ENCODE measurements around the gene ROPN1. TPM values are rescaled to one million over a fixed set of nuclear protein-coding genes. Genes with fewer than 3 reads are reported as not detected.
"Not testable (repeated sequence)": the region's sequence is repeated elsewhere in the genome, so short reads cannot be mapped to it uniquely, and the experiment has no call there.

Gene ROPN1
- total RNA-seq, 1 donor from 2014 or later = not detected

DNA sequence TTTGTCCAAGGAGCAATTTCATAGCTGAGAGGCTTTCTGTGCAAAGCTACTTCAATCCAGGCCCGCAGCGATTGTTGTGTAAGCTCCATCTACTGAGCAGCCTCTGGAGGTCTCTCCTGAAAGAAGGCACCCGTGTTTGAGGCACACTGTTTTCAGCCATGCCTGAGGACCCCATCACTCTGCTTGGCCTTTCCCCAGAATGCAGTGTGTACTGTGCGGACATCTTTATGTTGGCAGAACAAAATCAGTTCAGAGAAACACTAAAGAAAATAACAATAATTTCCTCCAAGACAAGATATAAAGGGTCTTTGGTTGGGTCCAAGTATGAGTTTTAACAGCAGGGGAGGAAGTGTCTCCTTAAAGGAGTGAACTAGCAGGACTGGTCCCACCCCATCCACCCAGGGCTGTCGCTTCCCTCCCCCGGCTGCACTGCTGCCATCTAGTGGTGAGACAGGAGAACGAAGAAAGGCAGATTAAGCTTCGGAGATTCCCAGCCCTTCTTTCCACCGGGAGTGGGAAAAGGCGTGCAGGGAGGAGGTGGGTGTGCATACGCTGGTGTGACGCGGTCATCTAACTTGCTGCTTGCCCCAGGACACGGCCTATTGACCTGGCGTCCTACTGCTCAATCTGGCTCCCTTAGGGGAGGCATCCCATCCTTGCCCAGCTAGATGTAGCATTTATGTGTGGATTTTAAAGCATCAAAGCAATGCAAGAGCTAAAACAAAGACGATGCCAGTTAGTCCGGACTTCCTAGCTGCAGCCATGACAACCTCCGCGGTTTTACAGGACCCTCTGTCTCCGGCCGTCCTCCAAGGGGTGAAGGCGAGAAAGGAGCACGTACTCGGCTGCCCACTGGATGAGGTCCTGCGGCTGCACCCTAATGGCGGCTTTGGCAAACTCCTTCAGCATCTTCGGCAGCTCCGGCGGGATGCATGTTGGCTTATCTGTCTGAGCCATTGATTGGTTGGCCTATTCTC lies 12.1 kb downstream of the ROPN1 start:
- H3K27me3 Mint-ChIP-seq = peaks cover 40% of the 10 kb centered on the region
- intact Hi-C loops (cut with micrococcal nuclease) = not testable (repeated sequence)

GRCh38 chr3:123976904-123977303 lies 15.0 kb downstream of the ROPN1 start:
- H3K27me3 Mint-ChIP-seq = peaks cover 32% of the 10 kb centered on the region
- H3K4me3 Mint-ChIP-seq; H3K9me3 Mint-ChIP-seq; DNase-seq; H3K36me3 Mint-ChIP-seq (ENCODE audit: low read depth); H3K4me1 Mint-ChIP-seq; intact Hi-C loops (cut with micrococcal nuclease); H3K27ac Mint-ChIP-seq: not testable (repeated sequence)

More for the DNA sequence above, 12.1 kb downstream of the ROPN1 start:
- H3K36me3 Mint-ChIP-seq (ENCODE audit: low read depth); H3K4me3 Mint-ChIP-seq; H3K4me1 Mint-ChIP-seq; H3K9me3 Mint-ChIP-seq; H3K27ac Mint-ChIP-seq: not testable (repeated sequence)
- peak; percentile 75 for DNase-seq

DNA sequence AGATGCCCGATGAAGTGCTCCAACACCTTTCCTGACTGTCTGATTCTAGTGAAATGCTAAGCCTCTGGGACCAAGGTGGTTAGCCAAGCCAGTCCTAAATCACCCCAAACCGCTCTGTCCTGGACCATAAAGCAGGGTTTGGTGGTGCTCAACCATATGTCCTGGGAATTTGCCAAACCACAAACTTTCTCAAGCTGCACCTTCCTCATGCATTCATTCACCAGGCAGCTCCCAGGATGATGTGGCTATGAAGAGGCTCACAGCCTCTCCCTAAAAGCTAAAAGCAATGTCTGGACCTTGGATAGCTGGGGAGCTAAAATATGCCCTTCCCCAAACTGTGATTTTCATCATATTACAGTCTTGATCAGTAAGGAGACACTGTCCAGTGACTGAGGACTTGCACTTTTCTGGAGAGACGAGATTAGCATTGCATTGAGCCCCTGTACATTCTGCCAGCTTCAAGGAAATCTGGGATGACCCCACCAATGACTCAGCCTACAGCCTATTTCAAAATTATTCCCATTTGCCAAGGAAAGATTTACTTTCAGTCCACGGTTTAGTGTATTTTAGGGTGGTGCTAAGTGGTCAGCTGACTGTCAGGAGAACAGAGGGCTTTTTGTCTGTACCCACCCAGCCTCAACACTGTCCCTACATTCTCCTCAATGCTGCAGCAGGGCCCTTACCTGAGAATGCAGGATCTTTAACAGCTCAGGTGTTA lies 15.6 kb downstream of the ROPN1 start:
- H3K4me1 Mint-ChIP-seq; H3K4me3 Mint-ChIP-seq; DNase-seq; H3K27ac Mint-ChIP-seq; intact Hi-C loops (cut with micrococcal nuclease); H3K36me3 Mint-ChIP-seq (ENCODE audit: low read depth); H3K9me3 Mint-ChIP-seq: not testable (repeated sequence)
- peaks cover 31% of the 10 kb centered on the region for H3K27me3 Mint-ChIP-seq

GRCh38 chr3:123975030-123975429 lies 16.9 kb downstream of the ROPN1 start:
- H3K9me3 Mint-ChIP-seq = not testable (repeated sequence)

DNA sequence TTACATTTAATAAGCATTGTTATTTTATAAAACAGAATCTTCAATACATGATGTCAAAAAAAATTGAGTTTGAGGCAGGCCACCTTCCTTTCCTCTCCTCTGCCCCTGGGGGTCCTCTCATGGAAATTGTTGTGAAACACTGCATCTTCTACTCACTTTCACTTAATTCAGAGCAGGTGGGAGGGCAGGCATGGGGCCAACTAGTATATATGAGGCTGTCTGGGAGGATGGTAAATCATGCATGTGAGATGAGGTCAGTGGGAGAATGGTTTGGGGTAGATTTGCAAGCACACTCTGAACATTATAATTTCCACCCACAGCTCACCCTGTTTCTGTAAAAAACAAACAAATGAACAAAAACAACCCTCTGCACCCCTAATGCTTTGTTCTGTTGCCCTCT lies 20.5 kb downstream of the ROPN1 start:
- intact Hi-C loops (cut with micrococcal nuclease) = no loop called here
- H3K4me3 Mint-ChIP-seq = no peak overlapping the region
- no peaks in the 10 kb centered on the region for H3K4me1 Mint-ChIP-seq
- peaks cover 48% of the 10 kb centered on the region for H3K27me3 Mint-ChIP-seq
- no peak overlapping the region for H3K27ac Mint-ChIP-seq
- H3K9me3 Mint-ChIP-seq = no peaks in the 10 kb centered on the region
- DNase-seq = no peak
- H3K36me3 Mint-ChIP-seq (ENCODE audit: low read depth) = no peaks in the 10 kb centered on the region

More at GRCh38 chr3:123975030-123975429, 16.9 kb downstream of the ROPN1 start:
- H3K36me3 Mint-ChIP-seq (ENCODE audit: low read depth); DNase-seq; H3K4me3 Mint-ChIP-seq; intact Hi-C loops (cut with micrococcal nuclease); H3K4me1 Mint-ChIP-seq; H3K27ac Mint-ChIP-seq: not testable (repeated sequence)
- H3K27me3 Mint-ChIP-seq = peaks cover 26% of the 10 kb centered on the region

GRCh38 chr3:123967260-123967659 lies 24.7 kb downstream of the ROPN1 start:
- intact Hi-C loops (cut with micrococcal nuclease); H3K4me3 Mint-ChIP-seq; H3K27ac Mint-ChIP-seq; DNase-seq; H3K9me3 Mint-ChIP-seq; H3K4me1 Mint-ChIP-seq; H3K36me3 Mint-ChIP-seq (ENCODE audit: low read depth): not testable (repeated sequence)
- peaks cover 60% of the 10 kb centered on the region for H3K27me3 Mint-ChIP-seq

DNA sequence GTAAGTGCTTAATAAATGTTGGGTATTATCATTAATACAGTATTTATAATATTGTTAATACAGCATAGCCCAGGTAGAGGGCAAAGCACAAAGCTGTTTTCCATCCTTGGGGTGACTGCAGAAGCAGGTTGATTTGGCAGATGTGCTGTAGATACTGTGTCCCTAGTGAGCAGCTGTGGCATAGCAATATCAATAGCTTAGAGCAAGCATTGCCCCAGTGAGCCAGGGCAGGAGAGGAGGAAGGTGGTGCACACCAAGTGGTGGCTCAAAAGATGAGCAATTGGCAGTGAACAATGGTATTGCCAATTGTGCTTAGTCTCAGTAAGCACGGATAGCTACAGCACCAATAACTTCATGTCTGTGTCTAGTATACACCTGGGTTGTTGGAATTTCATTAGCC lies 25.1 kb downstream of the ROPN1 start:
- intact Hi-C loops (cut with micrococcal nuclease); H3K4me1 Mint-ChIP-seq; H3K27ac Mint-ChIP-seq; H3K36me3 Mint-ChIP-seq (ENCODE audit: low read depth); H3K9me3 Mint-ChIP-seq; H3K4me3 Mint-ChIP-seq; DNase-seq: not testable (repeated sequence)
- peaks cover 59% of the 10 kb centered on the region for H3K27me3 Mint-ChIP-seq

GRCh38 chr3:123964793-123965192 lies 27.1 kb downstream of the ROPN1 start:
- H3K9me3 Mint-ChIP-seq; H3K4me1 Mint-ChIP-seq; H3K27ac Mint-ChIP-seq; H3K4me3 Mint-ChIP-seq; DNase-seq; H3K36me3 Mint-ChIP-seq (ENCODE audit: low read depth): not testable (repeated sequence)
- H3K27me3 Mint-ChIP-seq = peaks cover 52% of the 10 kb centered on the region
- intact Hi-C loops (cut with micrococcal nuclease) = loop anchor here (5.0 kb wide), 1 partner anchor 68 kb away; the partner anchor contains the start of gene KALRN

- no peak for DNase-seq
- H3K4me3 Mint-ChIP-seq = peak overlapping the region; percentile 96
- intact Hi-C loops (cut with micrococcal nuclease) = loop anchor here (1.0 to 5.0 kb wide), 3 partner anchors 71 to 376 kb away; partner anchors contain the start of genes HACD2 and KALRN
- H3K36me3 Mint-ChIP-seq (ENCODE audit: low read depth) = no peaks in the 10 kb centered on the region
- H3K4me1 Mint-ChIP-seq = peaks cover 19% of the 10 kb centered on the region
- H3K9me3 Mint-ChIP-seq = no peaks in the 10 kb centered on the region
- H3K27ac Mint-ChIP-seq = peak overlapping the region; percentile 71
- peaks cover 27% of the 10 kb centered on the region for H3K27me3 Mint-ChIP-seq
These were observed 30.4 kb downstream of the ROPN1 start for GRCh38 chr3:123961508-123961856.

- peaks cover 19% of the 10 kb centered on the region for H3K4me1 Mint-ChIP-seq
- peak within 1 kb of the TSS; percentile 93 for H3K27ac Mint-ChIP-seq
- intact Hi-C loops (cut with micrococcal nuclease) = loop anchor here (1.0 to 5.0 kb wide), 3 partner anchors 71 to 376 kb away; partner anchors contain the start of genes HACD2 and KALRN
- H3K4me3 Mint-ChIP-seq = peak within 1 kb of the TSS; percentile 96
- H3K27me3 Mint-ChIP-seq = peaks cover 25% of the 10 kb centered on the region
- no peaks in the 10 kb centered on the region for H3K36me3 Mint-ChIP-seq (ENCODE audit: low read depth)
- no peaks in the 10 kb centered on the region for H3K9me3 Mint-ChIP-seq
- peak; percentile 93 for DNase-seq
These were observed 31.0 kb downstream of the ROPN1 start, which contains the start of gene CCDC14 for GRCh38 chr3:123960781-123961507. Gene CCDC14, minus strand, starts transcription at chr3:123961229. Its CDS starts 56 bp downstream, at chr3:123961173.

DNA sequence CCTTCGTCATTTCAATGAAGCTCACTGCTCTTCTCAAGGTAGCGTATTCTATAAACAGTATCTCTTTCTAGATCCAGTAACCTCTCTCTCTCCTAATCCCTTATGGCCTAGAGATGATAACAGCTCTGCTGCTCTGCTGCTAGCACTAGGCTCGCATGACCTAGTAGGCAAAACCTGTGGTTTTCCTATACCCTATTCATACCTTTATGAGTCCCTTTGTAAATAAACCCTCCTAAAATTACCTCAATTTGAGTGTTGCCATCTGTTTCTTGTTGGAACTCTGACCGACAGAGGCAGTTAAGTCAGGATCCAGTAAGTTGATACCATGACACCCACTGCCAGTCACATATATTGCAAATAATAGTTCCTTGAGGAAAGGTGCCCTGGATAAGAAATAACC lies 38.2 kb downstream of the ROPN1 start:
- intact Hi-C loops (cut with micrococcal nuclease) = no loop called here
- no peaks in the 10 kb centered on the region for H3K27me3 Mint-ChIP-seq
- H3K4me1 Mint-ChIP-seq = peaks cover 4% of the 10 kb centered on the region
- DNase-seq = no peak
- peaks cover 29% of the 10 kb centered on the region for H3K36me3 Mint-ChIP-seq (ENCODE audit: low read depth)
- no peak overlapping the region for H3K4me3 Mint-ChIP-seq
- no peak overlapping the region for H3K27ac Mint-ChIP-seq
- no peaks in the 10 kb centered on the region for H3K9me3 Mint-ChIP-seq

DNA sequence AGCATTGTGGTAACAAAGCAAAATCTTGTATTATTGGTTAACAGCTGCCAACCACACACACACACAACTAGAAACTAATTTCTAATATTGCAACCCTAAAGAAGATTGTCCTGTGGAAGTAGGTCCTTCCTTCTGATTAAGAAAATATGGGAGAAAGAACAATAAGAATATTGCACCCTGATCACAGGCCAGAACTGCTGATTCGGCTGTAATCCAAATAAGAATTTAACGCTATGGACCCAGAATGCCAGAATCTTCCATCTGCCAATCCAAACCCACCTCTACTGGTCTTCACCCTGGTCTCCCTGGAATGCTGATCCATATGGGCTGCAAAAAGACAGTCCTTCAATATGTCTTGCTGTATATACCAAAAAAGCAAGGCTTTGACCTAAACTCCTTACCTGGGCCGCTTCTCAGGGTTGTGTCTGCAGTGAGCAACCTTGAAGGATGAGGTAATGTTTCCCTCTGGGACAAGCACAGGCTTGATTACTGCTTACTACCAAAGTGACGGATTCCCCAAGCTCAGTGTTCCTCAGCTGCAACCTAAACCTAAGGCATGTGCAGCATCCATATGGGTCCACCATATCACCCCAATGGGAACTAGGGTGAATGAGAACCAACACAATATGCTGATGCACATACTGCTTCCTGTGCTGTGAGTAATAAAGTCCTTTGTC lies 38.9 kb downstream of the ROPN1 start:
- Mint-ChIP-seq H3K4me3 (no peak overlapping the region), H3K36me3 (ENCODE audit: low read depth) (peaks cover 29% of the 10 kb centered on the region), H3K9me3 (no peaks in the 10 kb centered on the region), H3K27ac (no peak overlapping the region), H3K4me1 (no peaks in the 10 kb centered on the region), H3K27me3 (no peaks in the 10 kb centered on the region)
- intact Hi-C loops (cut with micrococcal nuclease) = no loop called here
- DNase-seq = peak; percentile 29

All from activated CD4-positive, alpha-beta T cell treated with anti-CD3 and anti-CD28 coated beads, Interleukin-2, amount 10 ng/mL, durations not matched to agents 24 days and 14 days (primary cell).